ENCODE measurements around the gene HSD17B1.

The HSD17B1 gene

GRCh38 chr17:42603318-42603717, 50.6 kb downstream of the HSD17B1 start:
- DNase-seq (ENCODE audit: extremely low spot score) = no peak
- TF ChIP-seq CTCF (IDR thresholded peaks at IDR 0.05; ENCODE audit: control extremely low read depth, extremely low read depth, low read depth, missing control alignments) = no peak
- ChIA-PET POLR2A (no interaction called here), CTCF (interaction anchor here (13.0 kb wide), 1 partner anchor 22 kb away, joined by 120 read pairs; the partner anchor contains the start of gene PSMC3IP)

All from GM10248 (cell line).